GM13977 (cell line): Measurements from ENCODE around the gene RAB11A.

ENCODE experiments used
- DNase-seq: peaks from one replicate; pipeline ENCODE4 v3.0.0; 2012; ENCODE audit warnings: low spot score
- CTCF ChIP-seq: IDR thresholded peaks from 2 replicates; pipeline ENCODE4 v1.5.1; 2012; ENCODE audit warnings: mild to moderate bottlenecking, control low read depth; ENCODE audit not compliant: insufficient read depth; ENCODE audit errors: extremely low read depth, missing control alignments
- in situ Hi-C: fragments of 300-500 bp; cut with MboI; formaldehyde crosslinking; loops from one replicate; pipeline ENCODE4 v1.12.0; 2022; ENCODE audit warnings: low sequenced_read_pairs, low pct_unique_long_range_greater_than_20kb, mixed read lengths, inconsistent platforms; ENCODE audit not compliant: unreplicated experiment

RAB11A gene

GRCh38 chr15:65918945-65919344 lies 49.7 kb downstream of the RAB11A start:
- in situ Hi-C loops = no loop called here
- no peak for TF ChIP-seq CTCF
- no peak for DNase-seq

DNA sequence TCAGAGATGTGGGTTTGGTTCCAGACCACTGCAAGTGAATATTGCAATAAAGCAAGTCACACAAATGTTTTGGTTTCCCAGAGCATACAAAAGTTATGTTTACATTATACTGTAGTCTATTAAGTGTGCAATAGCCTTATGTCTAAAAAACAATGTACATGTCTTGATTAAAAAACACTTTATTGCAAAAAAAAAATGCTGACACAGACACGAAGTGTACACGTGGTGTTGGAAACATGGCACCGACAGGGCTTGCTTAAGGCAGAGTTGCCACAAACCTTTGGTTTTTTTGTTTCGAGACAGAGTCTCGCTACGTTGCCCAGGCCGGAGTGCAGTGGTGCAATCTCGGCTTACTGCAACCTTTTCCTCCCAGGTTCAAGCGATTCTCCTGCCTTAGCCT lies 50.1 kb downstream of the RAB11A start:
- TF ChIP-seq CTCF = no peak
- in situ Hi-C loops = no loop called here
- no peak for DNase-seq

DNA sequence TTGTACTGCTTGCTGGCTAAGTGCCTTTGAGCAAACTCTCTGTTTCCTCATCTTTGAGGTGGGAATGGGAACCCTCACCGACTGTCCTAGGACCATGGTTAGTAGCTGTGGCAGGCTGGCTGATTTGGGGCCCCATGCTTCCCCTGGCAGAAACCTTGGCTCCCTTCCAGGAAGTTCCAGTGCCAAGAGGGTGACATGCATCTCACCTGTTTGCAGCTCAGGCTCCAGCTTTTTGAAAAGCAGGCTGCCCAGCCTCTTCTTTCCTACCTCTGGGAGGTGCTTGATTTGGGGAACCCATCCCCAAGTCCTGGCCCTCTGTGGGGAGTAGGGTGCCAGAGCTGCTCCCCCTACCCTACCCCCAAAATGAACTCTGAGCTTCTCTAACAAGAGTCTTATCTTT lies 50.8 kb downstream of the RAB11A start:
- in situ Hi-C loops = no loop called here
- no peak for DNase-seq
- TF ChIP-seq CTCF = no peak

GRCh38 chr15:65920825-65921309 lies 51.6 kb downstream of the RAB11A start:
- in situ Hi-C loops = no loop called here
- peak; percentile 83 for DNase-seq

DNA sequence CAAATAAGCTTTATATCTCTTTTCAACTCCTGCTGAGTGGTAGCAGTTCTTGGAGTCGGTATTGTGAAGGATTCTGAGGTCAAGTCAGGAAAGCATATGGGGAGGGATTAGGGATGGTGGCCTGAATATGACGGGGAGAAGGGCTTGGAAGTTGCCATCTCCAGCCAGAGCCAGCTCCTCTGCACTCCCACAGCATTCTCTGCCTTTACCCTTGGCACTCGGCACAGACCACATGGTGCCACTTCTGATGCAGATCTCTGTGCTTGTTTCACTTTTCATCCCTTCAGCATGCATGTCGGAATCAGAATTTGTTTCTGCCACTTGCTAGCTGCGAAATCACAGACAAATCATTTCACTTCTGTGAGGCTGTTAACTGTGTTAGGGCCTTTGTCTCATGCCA lies 52.5 kb downstream of the RAB11A start:
- in situ Hi-C loops = no loop called here
- no peak for TF ChIP-seq CTCF
- no peak for DNase-seq

More at GRCh38 chr15:65920825-65921309, 51.6 kb downstream of the RAB11A start:
- no peak for TF ChIP-seq CTCF

DNA sequence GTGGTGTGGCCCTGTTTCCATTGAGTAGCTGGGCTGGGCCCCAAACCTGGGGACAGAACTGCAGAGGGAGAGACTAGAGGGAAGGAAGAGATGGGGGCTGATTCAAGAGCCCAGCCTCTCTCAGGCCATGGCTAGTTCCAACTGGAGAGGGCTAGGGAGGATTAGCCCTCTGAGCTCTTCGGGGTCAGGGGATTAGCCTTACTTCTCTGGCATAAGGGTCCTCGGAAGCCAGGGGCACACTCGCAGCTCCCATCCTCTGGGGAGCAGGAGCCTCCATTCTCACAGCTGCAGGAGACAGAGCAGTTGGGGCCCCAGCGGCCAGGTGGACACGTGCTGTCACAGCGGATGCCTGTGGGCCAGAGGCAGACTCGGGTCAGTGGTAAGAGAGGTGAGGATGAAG lies 53.3 kb downstream of the RAB11A start:
- no peak for DNase-seq
- in situ Hi-C loops = no loop called here
- TF ChIP-seq CTCF = no peak

DNA sequence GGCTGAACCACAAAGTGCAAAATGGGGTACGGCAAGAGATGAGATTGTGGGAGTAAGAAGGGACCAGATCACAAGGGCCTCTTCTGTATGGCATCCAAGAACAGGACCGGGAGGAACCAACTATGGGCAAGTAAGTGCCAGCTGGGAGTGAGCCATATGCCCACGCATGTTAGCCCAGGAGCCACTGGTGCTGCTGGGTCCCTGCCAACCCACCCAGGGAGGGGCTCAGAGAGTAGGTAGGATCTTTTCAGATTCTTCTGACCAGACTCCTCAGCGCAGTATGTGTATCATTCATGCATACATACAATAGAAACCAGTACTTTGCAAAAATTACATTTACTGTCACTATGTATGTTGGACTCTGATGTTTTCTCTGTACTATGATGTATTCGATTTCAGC lies 54.0 kb downstream of the RAB11A start:
- in situ Hi-C loops = no loop called here
- no peak for DNase-seq
- no peak for TF ChIP-seq CTCF
